Prostate gland (tissue), 2 donors: ENCODE data around the gene SORL1. TPM values are rescaled to one million over a fixed set of nuclear protein-coding genes. Genes with fewer than 3 reads are reported as not detected.

Experiments
- DNase-seq: peaks from one replicate; pipeline ENCODE4 v3.0.0-alpha.2; 2019; ENCODE audit warnings: low spot score
- H3K27ac ChIP-seq, 2 donors: fragments of 200-600 bp; sonication (generic); 2 replicates each; pipeline ENCODE4 v1.5.1; 2017 to 2019
- H3K27me3 ChIP-seq: fragments of 200-600 bp; sonication (generic); replicated peaks from 2 replicates; pipeline ENCODE4 v1.5.1; 2019; ENCODE audit not compliant: insufficient read depth
- H3K36me3 ChIP-seq, 2 donors: fragments of 200-600 bp; sonication (generic); 1 replicate in 1 of 2; 2 replicates in 1 of 2; pipeline versions ENCODE4 v1.5.1 to v1.8.1; 2017 to 2019
- H3K4me1 ChIP-seq: fragments of 200-600 bp; sonication (generic); replicated peaks from 2 replicates; pipeline ENCODE4 v1.5.1; 2019
- H3K4me3 ChIP-seq, 2 donors: fragments of 200-600 bp; sonication (generic); 2 replicates each; pipeline ENCODE4 v1.5.1; 2017 to 2019
- H3K9me3 ChIP-seq: fragments of 200-600 bp; sonication (generic); 2 replicates; pipeline ENCODE4 v1.5.1; 2017
- CTCF ChIP-seq, 4 experiments: fragments of 200-600 bp in 2 of 4; fragments of 450-650 bp in 2 of 4; sonication (generic) in 2 of 4; IDR thresholded peaks; 1 replicate in 3 of 4; 2 replicates in 1 of 4; pipeline ENCODE4 v1.5.1; 2016 to 2019; ENCODE audit warnings: antibody characterized with exemption in 4 of 4, mild to moderate bottlenecking in 2 of 4, moderate library complexity in 2 of 4
- POLR2A ChIP-seq: fragments of 450-650 bp; IDR thresholded peaks from one replicate; pipeline ENCODE4 v1.6.1; 2016; ENCODE audit warnings: antibody characterized with exemption, mild to moderate bottlenecking
- POLR2AphosphoS5 ChIP-seq: sonication (generic); formaldehyde crosslinking; IDR thresholded peaks from one replicate; pipeline ENCODE4 v1.6.1; 2017; ENCODE audit warnings: antibody characterized with exemption
- WGBS: methylation state at CpG from one replicate; pipeline ENCODE4 v1.1.5; 2018; 5-methylcytosine and 5-hydroxymethylcytosine counted together
- intact Hi-C: fragments of 100-400 bp; cut with DNase I; formaldehyde crosslinking; loops from one replicate; pipeline ENCODE4 v1.14.2; 2022
- total RNA-seq, 2 donors: library from RNA; depleted of rRNA; stranded (reverse); fragments of >200 nt; gene quantifications; one replicate each; pipeline ENCODE4 v1.1.0, GENCODE V29; 2016

Gene SORL1
- total RNA-seq, 2 donors from 2014 or later: 77.4 to 97.6 TPM

GRCh38 chr11:121644187-121644512 is 192.0 kb downstream of the SORL1 start:
- no peak for DNase-seq
- Histone ChIP-seq H3K4me3 (no peak overlapping the region), H3K27ac (no peak overlapping the region), H3K27me3 (no peaks in the 10 kb centered on the region), H3K4me1 (no peaks in the 10 kb centered on the region), H3K9me3 (no peaks in the 10 kb centered on the region), H3K36me3 (no peaks in the 10 kb centered on the region)
- 56% methylated on average over 4 of the region's 4 CpGs for WGBS
- intact Hi-C loops: no loop called here
- no peak for TF ChIP-seq POLR2A
- TF ChIP-seq POLR2AphosphoS5: no peak
- TF ChIP-seq CTCF (IDR thresholded peaks at IDR 0.05): no peak

- 90% methylated on average over 2 of the region's 2 CpGs for WGBS
- intact Hi-C loops: no loop called here
- DNase-seq: no peak
- Histone ChIP-seq H3K36me3 (no peaks in the 10 kb centered on the region), H3K4me1 (no peaks in the 10 kb centered on the region), H3K27me3 (no peaks in the 10 kb centered on the region), H3K4me3 (no peak overlapping the region), H3K9me3 (no peaks in the 10 kb centered on the region), H3K27ac (no peak overlapping the region)
- TF ChIP-seq CTCF (IDR thresholded peaks at IDR 0.05) (no peak), POLR2A (no peak), POLR2AphosphoS5 (no peak)
Observed at GRCh38 chr11:121645001-121645400, 192.9 kb downstream of the SORL1 start.

- Histone ChIP-seq H3K27ac (no peak overlapping the region), H3K4me3 (no peak overlapping the region), H3K9me3 (no peaks in the 10 kb centered on the region), H3K27me3 (no peaks in the 10 kb centered on the region), H3K36me3 (no peaks in the 10 kb centered on the region), H3K4me1 (no peaks in the 10 kb centered on the region)
- WGBS: 100% methylated on average over 1 of the region's 1 CpG
- no peak for DNase-seq
- intact Hi-C loops: no loop called here
- TF ChIP-seq POLR2A: no peak
Observed at GRCh38 chr11:121645596-121645995, 193.5 kb downstream of the SORL1 start.

- Histone ChIP-seq H3K4me1 (no peaks in the 10 kb centered on the region), H3K36me3 (no peaks in the 10 kb centered on the region), H3K9me3 (no peaks in the 10 kb centered on the region), H3K27ac (no peak overlapping the region), H3K27me3 (no peaks in the 10 kb centered on the region), H3K4me3 (no peak overlapping the region)
- 97% methylated on average over 4 of the region's 4 CpGs for WGBS
- DNase-seq: no peak
- no peak for TF ChIP-seq POLR2AphosphoS5
- TF ChIP-seq POLR2A: no peak
- no peak for TF ChIP-seq CTCF (IDR thresholded peaks at IDR 0.05)
- intact Hi-C loops: no loop called here
Observed at GRCh38 chr11:121648306-121648705, 196.2 kb downstream of the SORL1 start.

- Histone ChIP-seq H3K27ac (no peak overlapping the region), H3K9me3 (no peaks in the 10 kb centered on the region), H3K27me3 (no peaks in the 10 kb centered on the region), H3K4me3 (no peak overlapping the region), H3K4me1 (no peaks in the 10 kb centered on the region), H3K36me3 (no peaks in the 10 kb centered on the region)
- no peak for TF ChIP-seq POLR2A
- peak; percentile 27 for TF ChIP-seq POLR2AphosphoS5
- TF ChIP-seq CTCF (IDR thresholded peaks at IDR 0.05): no peak
- intact Hi-C loops: loop anchor here (10.0 kb wide), 1 partner anchor 375 kb away; no protein-coding TSS in a partner anchor
- DNase-seq: peak; percentile 34
- 24% methylated on average over 6 of the region's 6 CpGs for WGBS
Observed at GRCh38 chr11:121649798-121650197, 197.7 kb downstream of the SORL1 start.
